HG03139 (cell line): ENCODE data around the gene OGDHL.
"Not testable (repeated sequence)": the region's sequence is repeated elsewhere in the genome, so short reads cannot be mapped to it uniquely, and the experiment has no call there.

Experiments used
- ATAC-seq: cut with Tn5 transposase; IDR thresholded peaks from one replicate; pipeline ENCODE4 v1.9.1; 2021; ENCODE audit not compliant: unreplicated experiment

The OGDHL gene

DNA sequence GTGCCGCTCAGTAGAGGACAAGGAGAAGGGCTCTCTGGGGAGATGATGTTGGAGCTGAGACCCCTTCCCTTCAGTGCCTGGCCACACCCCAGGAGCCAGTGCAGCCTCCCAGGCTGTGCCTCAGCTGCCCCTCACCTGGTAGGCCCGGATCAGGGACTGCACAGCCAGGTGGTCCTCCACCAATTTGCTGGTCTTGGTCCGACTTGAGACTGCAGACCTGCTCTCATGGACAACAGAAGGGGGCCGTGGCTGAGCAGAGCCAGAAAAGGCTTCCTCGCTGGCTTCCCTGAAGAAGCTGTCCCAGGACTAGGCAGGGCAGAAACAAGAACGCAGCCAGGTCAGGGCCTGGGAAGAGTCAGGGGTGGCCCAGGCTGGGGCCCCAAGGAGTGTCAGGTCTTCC is 5.5 kb downstream of the OGDHL start:
- no peak for ATAC-seq

DNA sequence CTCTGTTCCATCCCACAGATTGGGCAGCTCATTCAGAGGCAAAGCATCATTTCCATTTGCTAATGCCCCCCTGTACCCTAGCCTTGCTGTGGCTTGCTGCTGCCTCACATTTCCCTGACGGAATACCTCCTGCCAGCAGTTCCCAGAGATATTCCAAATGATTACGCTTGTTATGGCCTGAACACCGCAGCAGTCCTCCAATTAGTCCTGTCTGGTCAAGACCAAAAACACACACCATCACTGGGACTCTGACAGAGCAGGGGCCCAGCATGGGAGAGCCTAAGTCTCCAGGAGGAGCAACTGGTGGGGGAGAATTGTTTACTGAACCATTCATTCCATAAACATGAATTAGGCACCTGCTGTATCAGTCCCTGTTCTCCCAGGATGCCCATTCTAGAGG is 6.1 kb downstream of the OGDHL start:
- ATAC-seq: no peak

DNA sequence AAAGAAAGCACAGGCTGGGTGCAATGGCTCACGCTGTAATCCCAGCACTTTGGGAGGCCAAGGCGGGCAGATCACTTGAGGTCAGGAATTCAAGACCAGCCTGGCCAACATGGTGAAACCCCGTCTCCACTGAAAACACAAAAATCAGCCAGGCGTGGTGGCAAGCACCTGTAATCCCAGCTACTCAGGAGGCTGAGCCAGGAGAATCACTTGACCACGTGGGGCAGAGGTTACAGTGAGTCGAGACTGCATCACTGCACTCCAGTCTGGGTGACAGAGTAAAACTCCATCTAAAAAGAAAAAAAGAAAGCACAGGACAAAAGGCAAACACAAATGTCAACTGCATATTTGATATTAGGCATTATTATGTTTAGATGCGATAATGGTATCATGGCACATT is 7.2 kb downstream of the OGDHL start:
- not testable (repeated sequence) for ATAC-seq

DNA sequence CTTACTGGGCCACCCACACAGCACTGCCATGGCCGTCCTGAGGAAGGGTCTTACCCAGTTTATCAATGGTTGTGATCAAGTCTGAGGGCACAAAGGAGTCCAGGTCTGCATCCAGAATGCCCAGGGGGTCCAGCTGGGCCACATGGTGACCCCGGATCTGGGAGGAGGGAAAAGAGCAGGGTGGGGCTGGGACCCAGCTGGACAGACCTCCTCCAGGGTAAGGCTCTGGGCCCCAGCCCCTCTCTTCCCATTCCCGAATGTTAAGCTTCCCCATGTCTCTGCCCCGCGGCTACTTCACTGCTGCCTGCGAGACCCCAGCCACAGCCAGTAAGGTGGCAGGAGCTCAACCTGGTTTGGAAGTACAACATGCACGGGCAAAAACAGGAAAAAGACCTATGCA is 9.5 kb downstream of the OGDHL start:
- no peak for ATAC-seq

DNA sequence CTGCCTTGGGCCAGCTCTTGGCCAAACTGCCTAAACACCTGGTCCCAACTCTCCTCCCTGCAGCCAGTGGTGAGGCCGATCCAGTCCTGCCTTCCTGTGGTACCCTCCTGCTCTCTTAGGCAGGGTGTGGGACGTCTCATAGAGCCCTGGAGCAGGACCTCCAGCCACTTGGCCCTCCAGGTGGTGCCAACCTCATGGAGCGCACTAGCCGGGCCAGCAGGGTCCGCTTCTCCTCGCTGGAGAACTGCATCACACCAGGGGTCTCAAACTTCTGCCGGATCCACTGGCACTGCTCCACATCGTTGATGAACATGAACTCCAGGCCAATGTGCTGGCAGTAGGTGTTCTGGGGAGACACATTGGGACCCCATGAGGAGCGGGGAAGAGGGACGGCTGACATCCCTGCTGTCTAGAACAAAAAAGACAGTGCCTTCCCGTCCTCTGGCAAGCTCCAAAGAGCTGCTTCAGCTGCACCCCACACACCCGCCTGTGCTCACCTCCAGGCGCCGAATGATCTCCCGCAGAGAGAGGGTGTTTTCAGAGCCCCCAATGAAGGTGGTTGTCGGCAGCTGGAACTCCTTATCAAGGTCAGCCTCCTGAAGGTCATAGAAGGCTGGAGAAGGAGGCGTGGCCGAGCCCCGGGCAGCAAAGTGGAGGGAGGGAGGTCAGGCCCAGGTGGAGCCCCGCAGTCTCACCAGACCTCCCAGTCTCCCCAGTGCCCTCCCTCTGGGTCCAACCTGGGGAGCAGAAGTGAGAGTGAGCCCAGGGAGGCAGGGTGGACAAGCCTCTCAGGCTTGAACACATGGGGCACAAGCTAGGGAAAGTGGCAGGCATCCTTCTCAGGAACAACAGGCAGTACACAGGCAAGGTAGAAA is 10.2 kb downstream of the OGDHL start:
- ATAC-seq: no peak

- ATAC-seq: no peak
These were observed 10.9 kb downstream of the OGDHL start for GRCh38 chr10:49751216-49751615.

- ATAC-seq: no peak
These were observed 11.6 kb downstream of the OGDHL start for GRCh38 chr10:49750546-49750945.

DNA sequence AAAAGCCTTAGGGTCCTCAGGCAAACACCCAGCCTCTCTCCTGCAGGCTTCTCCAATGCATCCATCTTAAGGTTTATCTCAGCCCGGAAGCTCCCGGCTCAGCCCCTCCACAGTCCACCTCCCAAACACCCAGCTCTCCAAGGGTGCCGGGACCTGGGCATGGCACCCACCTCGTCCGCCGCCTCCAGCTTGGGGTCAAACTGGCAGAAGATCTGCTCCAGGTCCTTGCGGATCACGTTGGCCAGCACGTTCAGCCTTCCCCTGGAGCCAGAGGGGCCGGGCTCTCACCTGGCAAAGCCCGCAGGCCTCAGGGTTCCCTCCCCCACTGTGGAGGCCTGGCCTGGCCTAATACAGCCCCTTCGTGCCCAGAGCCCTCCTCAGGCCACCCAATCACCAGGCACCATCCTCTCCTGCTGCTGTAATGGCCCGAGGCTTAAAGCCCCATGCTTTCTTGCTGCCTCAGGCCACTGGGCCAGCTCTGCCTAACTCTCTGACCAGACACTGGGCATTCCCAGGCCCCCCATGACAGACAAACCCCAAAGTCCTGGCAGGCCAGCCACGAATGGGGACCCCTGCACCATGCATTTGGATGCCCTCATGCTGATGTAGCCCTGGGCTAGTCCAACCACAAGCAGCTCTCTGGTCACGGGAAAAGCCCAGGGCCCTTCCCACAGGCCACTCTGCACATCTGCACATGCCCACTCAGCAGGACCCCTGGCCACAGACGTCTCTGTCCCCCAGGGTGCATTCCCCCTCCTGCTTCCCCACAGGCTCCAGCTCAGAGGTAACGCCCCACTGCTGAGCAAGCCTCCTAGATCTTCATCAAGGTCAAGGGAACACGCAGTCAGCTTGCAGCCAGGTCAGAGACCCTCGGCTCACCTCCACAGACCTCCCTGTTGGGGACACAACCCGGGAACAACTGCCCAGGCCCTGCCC is 12.3 kb downstream of the OGDHL start:
- ATAC-seq: no peak

DNA sequence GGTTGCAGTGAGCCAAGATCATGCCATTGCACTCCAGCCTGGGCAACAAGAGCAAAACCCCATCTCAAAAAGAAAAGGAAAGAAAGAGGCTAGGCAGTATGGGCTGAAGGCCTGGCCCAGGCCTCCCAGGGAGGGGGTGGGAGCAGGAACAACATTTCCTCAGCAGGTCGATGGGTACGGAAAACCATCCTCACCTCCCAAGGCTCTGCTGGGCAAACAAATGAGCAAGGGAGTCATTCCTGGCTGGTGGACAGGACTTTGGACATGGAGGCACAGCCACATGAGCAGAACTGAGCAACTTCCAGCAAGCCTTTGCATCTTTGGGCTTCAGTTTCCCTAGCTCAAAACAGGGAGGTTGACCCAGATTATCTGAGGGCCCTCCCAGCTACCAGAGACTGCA is 13.0 kb downstream of the OGDHL start:
- no peak for ATAC-seq

- no peak for ATAC-seq
These were observed 14.1 kb downstream of the OGDHL start for GRCh38 chr10:49748006-49748405.

- ATAC-seq: no peak
These were observed 14.8 kb downstream of the OGDHL start for GRCh38 chr10:49747303-49747646.

GRCh38 chr10:49746626-49747302 is 15.4 kb downstream of the OGDHL start:
- no peak for ATAC-seq

- no peak for ATAC-seq
These were observed 16.4 kb downstream of the OGDHL start for GRCh38 chr10:49745756-49746155.

DNA sequence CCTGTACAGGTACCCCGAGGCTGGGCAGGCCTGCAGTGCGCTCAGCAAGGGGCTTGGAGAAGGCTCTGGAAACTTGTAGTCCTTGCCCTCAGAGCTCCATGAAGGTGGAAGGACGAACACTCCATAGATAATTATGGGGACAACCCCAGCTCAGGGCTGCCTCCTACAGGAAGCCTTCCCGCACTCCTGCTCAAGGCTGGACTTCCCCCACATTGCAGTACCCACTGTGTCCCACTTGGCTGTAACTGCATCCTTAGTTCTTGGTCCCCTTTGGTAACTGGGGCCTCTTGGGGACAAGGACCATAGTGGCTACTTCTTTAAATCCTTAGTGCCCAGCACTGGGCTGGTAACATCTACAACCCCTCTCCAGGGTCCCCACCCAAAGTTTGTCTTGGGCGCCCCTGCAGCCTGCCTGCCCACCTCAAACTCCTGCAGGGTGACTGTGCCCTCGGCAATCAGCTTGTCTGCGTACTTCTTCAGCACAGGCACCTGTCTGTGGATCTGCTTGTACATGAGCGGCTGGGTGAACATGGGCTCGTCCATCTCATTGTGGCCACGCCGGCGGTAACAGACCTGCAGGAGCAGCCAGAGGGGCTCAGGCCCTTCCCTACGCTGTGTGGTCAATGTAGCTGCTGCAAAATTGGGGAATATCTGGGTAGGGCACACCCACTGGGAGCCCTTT is 17.1 kb downstream of the OGDHL start:
- ATAC-seq: no peak

DNA sequence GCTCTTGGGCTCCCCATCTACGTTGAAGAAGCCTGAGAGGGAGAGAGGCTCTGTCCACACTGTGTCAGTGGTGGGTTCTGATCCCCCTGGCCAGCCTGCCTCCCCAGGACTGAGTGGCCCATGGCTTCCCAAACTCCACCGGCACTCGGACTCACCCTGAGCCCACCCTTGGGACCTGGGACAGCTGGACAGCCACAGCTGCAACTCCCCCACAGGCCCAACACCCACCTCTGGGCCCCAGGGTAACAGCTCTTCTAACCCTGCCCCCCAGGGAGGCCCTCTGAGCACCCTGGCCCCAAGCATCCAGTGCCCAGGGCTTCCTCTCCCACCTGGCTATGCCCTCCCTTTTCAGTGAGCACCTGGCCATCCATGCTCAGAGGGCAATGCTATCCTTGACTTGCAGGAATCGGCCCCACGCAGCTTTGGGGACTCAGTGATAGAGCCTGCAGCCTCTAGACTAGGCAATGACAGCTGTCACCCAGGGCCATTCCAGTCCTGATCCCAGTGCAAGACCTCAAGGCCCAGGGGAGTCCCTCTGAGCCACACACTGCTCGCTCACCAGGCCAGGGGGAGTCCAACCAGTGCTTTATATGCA is 17.9 kb downstream of the OGDHL start:
- ATAC-seq: no peak

- no peak for ATAC-seq
These were observed 18.6 kb downstream of the OGDHL start for GRCh38 chr10:49743464-49744075.

- ATAC-seq: no peak
These were observed 19.2 kb downstream of the OGDHL start for GRCh38 chr10:49742683-49743463.

GRCh38 chr10:49741108-49741995 is 20.8 kb downstream of the OGDHL start:
- ATAC-seq: no peak
